Measurements from ENCODE around the gene SHKBP1. TPM values are rescaled to one million over a fixed set of nuclear protein-coding genes. Genes with fewer than 3 reads are reported as not detected.

SHKBP1 gene
- total and polyA plus RNA-seq, 2 of the 13 experiments (the other 11 are each of a cell fraction or from before 2014, with no cell fraction given) = 16.2 to 17.4 TPM

DNA sequence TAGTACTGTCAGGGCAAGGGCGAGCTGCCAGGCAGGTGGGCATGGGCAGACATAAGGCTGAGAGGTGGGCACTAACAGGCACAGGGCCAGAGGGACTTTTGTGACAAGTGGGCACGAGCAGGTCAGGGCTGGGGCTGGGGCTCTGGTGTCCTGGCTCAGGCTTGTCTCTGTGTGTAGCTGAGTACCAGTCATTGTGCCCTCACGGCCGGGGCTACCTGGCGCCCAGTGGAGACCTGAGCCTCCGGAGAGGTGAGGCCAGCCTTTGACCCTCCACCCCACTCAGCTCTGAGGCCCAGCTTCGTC is 46.1 kb downstream of the SHKBP1 start:
- peaks cover 0 to 3% of the 10 kb centered on the region in 2 experiments; a peak in 3 of 5 replicates for H3K27me3 ChIP-seq (ENCODE audit: control insufficient read depth in 1 of 2, insufficient read depth in 2 of 2, low read length in 2 of 2)
- no peak overlapping the region for H3K9ac ChIP-seq (ENCODE audit: insufficient read depth, low read depth, low read length)
- WGBS (ENCODE audit: low lambda C conversion rate) = 71% methylated on average over 5 of the region's 7 CpGs
- H3K4me2 ChIP-seq (ENCODE audit: low read depth, low read length) = no peak overlapping the region
- DNase-seq (ENCODE audit: low spot score) (no peak), FAIRE-seq (no peak), ATAC-seq (no peak)
- in situ Hi-C loops (cut with HindIII; ENCODE audit: extremely low pct_ligation_motif_present, low pct_unique_long_range_greater_than_20kb) (no loop called here), intact Hi-C loops (cut with micrococcal nuclease; ENCODE audit: unreplicated experiment) (no loop called here)
- H3K27ac ChIP-seq (ENCODE audit: extremely low read length, insufficient read depth, low read length) = no peak overlapping the region
- H3K4me1 ChIP-seq (ENCODE audit: insufficient read depth, low read length) = peaks cover 6% of the 10 kb centered on the region; the same call in 1 of the 2 replicates
- no peaks in the 10 kb centered on the region for H3K36me3 ChIP-seq (replicated peaks in 1 of 2; ENCODE audit: control insufficient read depth in 1 of 2, insufficient read depth in 2 of 2, low read length in 2 of 2)
- H2AFZ ChIP-seq (ENCODE audit: low read length) = no peak overlapping the region
- no peaks in the 10 kb centered on the region for H4K20me1 ChIP-seq (ENCODE audit: insufficient read depth, low read length)
- no peaks in the 10 kb centered on the region for H3K79me2 ChIP-seq (ENCODE audit: insufficient read depth, low read length)
- POLR2A ChIA-PET = no interaction called here
- no peak overlapping the region for H3K4me3 ChIP-seq (replicated peaks in 1 of 3; ENCODE audit: insufficient read depth in 1 of 3, low read depth in 2 of 3, low read length in 3 of 3)
- H3K9me3 ChIP-seq (ENCODE audit: low read length) = no peaks in the 10 kb centered on the region
- CTCF ChIA-PET (ENCODE audit: low intra/inter-chr PET ratio, low total read pairs) = no interaction called here
- TF ChIP-seq CENPT (CRISPR knock-in tag; IDR thresholded peaks at IDR 0.05; ENCODE audit: low read depth) = no peak
- TF ChIP-seq MTA1 (CRISPR knock-in tag; IDR thresholded peaks at IDR 0.05; ENCODE audit: borderline replicate concordance) = no peak
- TF ChIP-seq MAFF (IDR thresholded peaks at IDR 0.05; ENCODE audit: low read depth, low read length) = no peak
- TF ChIP-seq REPIN1 (CRISPR knock-in tag; IDR thresholded peaks at IDR 0.05; ENCODE audit: borderline replicate concordance, low read depth) = no peak
- TF ChIP-seq SKI (IDR thresholded peaks at IDR 0.05; ENCODE audit: partially characterized antibody) = no peak
- no peak for TF ChIP-seq ZNF3 (CRISPR knock-in tag; IDR thresholded peaks at IDR 0.05)
- TF ChIP-seq ZNF605 (CRISPR knock-in tag; IDR thresholded peaks at IDR 0.05) = no peak
- TF ChIP-seq, protein P1, sequence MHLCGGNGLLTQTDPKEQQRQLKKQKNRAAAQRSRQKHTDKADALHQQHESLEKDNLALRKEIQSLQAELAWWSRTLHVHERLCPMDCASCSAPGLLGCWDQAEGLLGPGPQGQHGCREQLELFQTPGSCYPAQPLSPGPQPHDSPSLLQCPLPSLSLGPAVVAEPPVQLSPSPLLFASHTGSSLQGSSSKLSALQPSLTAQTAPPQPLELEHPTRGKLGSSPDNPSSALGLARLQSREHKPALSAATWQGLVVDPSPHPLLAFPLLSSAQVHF (CRISPR knock-in tag; IDR thresholded peaks at IDR 0.05) = no peak
- TF ChIP-seq, protein P2, sequence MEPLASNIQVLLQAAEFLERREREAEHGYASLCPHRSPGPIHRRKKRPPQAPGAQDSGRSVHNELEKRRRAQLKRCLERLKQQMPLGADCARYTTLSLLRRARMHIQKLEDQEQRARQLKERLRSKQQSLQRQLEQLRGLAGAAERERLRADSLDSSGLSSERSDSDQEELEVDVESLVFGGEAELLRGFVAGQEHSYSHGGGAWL (CRISPR knock-in tag; IDR thresholded peaks at IDR 0.05) = no peak
- no peak for TF ChIP-seq PHF8 (CRISPR knock-in tag; IDR thresholded peaks at IDR 0.05)
- TF ChIP-seq ZNF737 (CRISPR knock-in tag; IDR thresholded peaks at IDR 0.05; ENCODE audit: borderline replicate concordance) = no peak
- no peak for TF ChIP-seq FOXJ3 (CRISPR knock-in tag; IDR thresholded peaks at IDR 0.05; ENCODE audit: borderline replicate concordance)
- TF ChIP-seq JUNB (CRISPR knock-in tag; IDR thresholded peaks at IDR 0.05; ENCODE audit: borderline replicate concordance) = no peak
- TF ChIP-seq HHEX (CRISPR knock-in tag; IDR thresholded peaks at IDR 0.05) = no peak
- no TSS peak for BruUV-seq (replicated peaks)
